OCI-M2 (cell line): Measurements from ENCODE around the gene GRID2IP.

Experiments used
- DNase-seq: peaks from one replicate; lab custom pipeline; 2025; ENCODE audit not compliant: unreplicated experiment; lab: John Stamatoyannopoulos, UW

Gene GRID2IP

GRCh38 chr7:6528401-6529130 lies 22.7 kb downstream of the GRID2IP start:
- no peak for DNase-seq

- DNase-seq = no peak
Observed at GRCh38 chr7:6526997-6527378, 24.3 kb downstream of the GRID2IP start.

GRCh38 chr7:6520163-6520981 lies 30.9 kb downstream of the GRID2IP start:
- DNase-seq = no peak

- DNase-seq = peak; percentile 60
Observed at GRCh38 chr7:6516387-6516983, 34.8 kb downstream of the GRID2IP start.

GRCh38 chr7:6513541-6513940 lies 37.7 kb downstream of the GRID2IP start:
- no peak for DNase-seq

GRCh38 chr7:6512892-6513291 lies 38.4 kb downstream of the GRID2IP start:
- no peak for DNase-seq

GRCh38 chr7:6510476-6511133 lies 40.7 kb downstream of the GRID2IP start:
- no peak for DNase-seq

- DNase-seq = no peak
Observed at GRCh38 chr7:6508950-6509349, 42.3 kb downstream of the GRID2IP start.

- no peak for DNase-seq
Observed at GRCh38 chr7:6508539-6508938, 42.7 kb downstream of the GRID2IP start.

- DNase-seq = no peak
Observed at GRCh38 chr7:6507906-6508305, 43.4 kb downstream of the GRID2IP start.

- DNase-seq = no peak
Observed at GRCh38 chr7:6505685-6506559, 45.3 kb downstream of the GRID2IP start.

GRCh38 chr7:6504996-6505395 lies 46.3 kb downstream of the GRID2IP start:
- DNase-seq = no peak

- no peak for DNase-seq
Observed at GRCh38 chr7:6502886-6503285, 48.4 kb downstream of the GRID2IP start.

GRCh38 chr7:6501586-6502564 lies 49.4 kb downstream of the GRID2IP start:
- DNase-seq = no peak

- DNase-seq = no peak
Observed at GRCh38 chr7:6500691-6501090, 50.6 kb downstream of the GRID2IP start.

GRCh38 chr7:6497994-6498393 lies 53.3 kb downstream of the GRID2IP start:
- DNase-seq = no peak

GRCh38 chr7:6497637-6497905 lies 53.7 kb downstream of the GRID2IP start:
- no peak for DNase-seq

- no peak for DNase-seq
Observed at GRCh38 chr7:6496842-6497636, 54.2 kb downstream of the GRID2IP start.
